ENCODE data around the gene ZDHHC1. TPM values are rescaled to one million over a fixed set of nuclear protein-coding genes. Genes with fewer than 3 reads are reported as not detected.

ZDHHC1 gene
- total and polyA plus RNA-seq, 2 donors (not counting 3 experiments of a cell fraction or from before 2014, with no cell fraction given): 11.4 to 14.4 TPM

GRCh38 chr16:67412294-67412693 is 4.0 kb downstream of the ZDHHC1 start:
- intact Hi-C loops (cut with micrococcal nuclease): no loop called here
- dilution Hi-C loops (cut with MboI; ENCODE audit: extremely low pct_ligation_motif_present, low sequenced_read_pairs): no loop called here
- H3K36me3 ChIP-seq (ENCODE audit: control insufficient read depth in 2 of 2, extremely low read depth in 1 of 2, insufficient read depth in 2 of 2, low read length in 2 of 2): no peaks in the 10 kb centered on the region
- BruUV-seq (replicated peaks): no TSS peak
- TF ChIP-seq POLR2AphosphoS5 (IDR thresholded peaks at IDR 0.05; ENCODE audit: insufficient read depth, low read depth, low read length) (no peak), FOS (IDR thresholded peaks at IDR 0.05; ENCODE audit: borderline replicate concordance, insufficient read depth, low read length) (no peak), MAX (IDR thresholded peaks at IDR 0.05; ENCODE audit: insufficient read depth, insufficient read length) (no peak), CTCF (IDR thresholded peaks at IDR 0.05; ENCODE audit: extremely low read depth in 1 of 2, insufficient read depth in 1 of 2, low read depth in 1 of 2, low read length in 2 of 2) (no peak), GATA2 (IDR thresholded peaks at IDR 0.05; ENCODE audit: insufficient read depth, insufficient read length, low read depth, low read length) (no peak), EZH2 (IDR thresholded peaks at IDR 0.05; ENCODE audit: borderline replicate concordance, low read depth, low read length, severe bottlenecking) (no peak), MYC (IDR thresholded peaks at IDR 0.05; ENCODE audit: low read depth, low read length) (no peak), POLR2A (IDR thresholded peaks at IDR 0.05; ENCODE audit: low read depth, low read length) (no peak), JUN (IDR thresholded peaks at IDR 0.05; ENCODE audit: borderline replicate concordance, insufficient read depth, insufficient read length, low read depth) (no peak)
- H3K27me3 ChIP-seq (ENCODE audit: control insufficient read depth in 2 of 2, insufficient read depth in 2 of 2, low read length in 2 of 2): no peaks in the 10 kb centered on the region
- no peak overlapping the region for H3K27ac ChIP-seq (ENCODE audit: insufficient read depth, low read depth, low read length)
- ChIA-PET POLR2A (no interaction called here), CTCF (interaction anchor here (0.9 to 5.6 kb wide), 5 partner anchors 11 to 152 kb away, joined by 3 to 35 read pairs (median 3); partner anchors contain the start of gene HSD11B2)
- H3K9me3 ChIP-seq (replicated peaks; ENCODE audit: control insufficient read depth, insufficient read depth, low read length): no peaks in the 10 kb centered on the region
- DNase-seq (ENCODE audit: low read depth, low spot score) (no peak), FAIRE-seq (no peak)
- no peak overlapping the region for H3K9ac ChIP-seq (replicated peaks; ENCODE audit: extremely low read depth, insufficient read depth, low read length)
- H3K79me2 ChIP-seq (ENCODE audit: control insufficient read depth, insufficient read depth, low read length): peaks cover 2% of the 10 kb centered on the region
- no peak overlapping the region for H3K4me2 ChIP-seq (ENCODE audit: insufficient read depth, low read length)
- H3K4me1 ChIP-seq (ENCODE audit: control insufficient read depth, extremely low read depth, insufficient read depth, low read length): peaks cover 16% of the 10 kb centered on the region
- H4K20me1 ChIP-seq (replicated peaks; ENCODE audit: control insufficient read depth, extremely low read depth, insufficient read depth, low read length): no peaks in the 10 kb centered on the region
- H3K9me1 ChIP-seq (replicated peaks; ENCODE audit: control insufficient read depth, extremely low read depth, insufficient read depth, low read length): no peaks in the 10 kb centered on the region
- H2AFZ ChIP-seq (ENCODE audit: low read depth, low read length): no peak overlapping the region
- H3K4me3 ChIP-seq (replicated peaks in 1 of 3; ENCODE audit: insufficient read depth in 1 of 3, low read depth in 1 of 3, low read length in 3 of 3): no peak overlapping the region
